Measurements from ENCODE around the gene RFX8. TPM values are rescaled to one million over a fixed set of nuclear protein-coding genes. Genes with fewer than 3 reads are reported as not detected.
"Not testable (repeated sequence)": the region's sequence is repeated elsewhere in the genome, so short reads cannot be mapped to it uniquely, and the experiment has no call there.

The RFX8 gene
- total RNA-seq, 1 experiment from 2014 or later: 0.69 TPM

DNA sequence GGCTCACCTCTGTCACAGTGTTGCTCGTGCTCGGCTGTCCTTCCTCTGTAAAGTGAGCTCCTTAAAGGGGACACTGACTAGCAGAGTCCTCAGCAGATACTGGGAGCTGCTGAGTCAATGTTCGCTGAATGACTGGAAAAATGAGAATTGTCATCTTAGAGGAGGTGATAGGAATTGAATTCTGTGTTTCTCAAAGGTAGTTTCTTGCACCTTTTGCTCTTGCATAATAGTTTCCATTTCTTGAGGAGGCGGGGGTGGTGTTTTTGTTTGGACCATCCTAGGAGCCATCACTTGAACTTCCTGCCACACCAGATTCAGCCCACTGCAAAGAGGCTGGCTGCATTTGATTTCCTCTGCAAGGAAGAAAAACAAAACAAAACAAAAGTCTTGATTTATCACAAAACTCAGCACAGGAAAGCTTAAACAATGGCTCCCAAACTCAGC lies 11.4 kb upstream of the RFX8 start:
- no peak for DNase-seq (ENCODE audit: low read depth)

DNA sequence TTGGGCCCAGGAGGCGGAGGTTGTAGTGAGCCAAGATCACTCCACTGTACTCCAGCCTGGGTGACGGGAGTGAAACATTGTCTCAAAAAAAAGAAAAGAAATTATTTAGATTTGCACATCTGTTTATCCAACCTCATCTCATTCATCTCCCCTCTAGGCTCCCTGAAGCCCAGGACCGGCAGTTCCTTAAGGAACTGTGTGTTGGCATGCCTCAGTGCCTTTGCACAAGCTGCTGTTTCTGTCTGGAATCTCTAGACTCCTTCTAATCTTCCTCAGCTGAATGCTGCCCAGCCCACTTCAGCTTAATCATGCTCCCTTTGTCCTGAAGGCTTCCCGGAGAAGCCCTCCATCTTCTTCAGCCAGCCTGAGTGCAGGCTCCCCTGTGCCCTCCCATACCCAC lies 10.9 kb upstream of the RFX8 start:
- no peak for DNase-seq (ENCODE audit: low read depth)

DNA sequence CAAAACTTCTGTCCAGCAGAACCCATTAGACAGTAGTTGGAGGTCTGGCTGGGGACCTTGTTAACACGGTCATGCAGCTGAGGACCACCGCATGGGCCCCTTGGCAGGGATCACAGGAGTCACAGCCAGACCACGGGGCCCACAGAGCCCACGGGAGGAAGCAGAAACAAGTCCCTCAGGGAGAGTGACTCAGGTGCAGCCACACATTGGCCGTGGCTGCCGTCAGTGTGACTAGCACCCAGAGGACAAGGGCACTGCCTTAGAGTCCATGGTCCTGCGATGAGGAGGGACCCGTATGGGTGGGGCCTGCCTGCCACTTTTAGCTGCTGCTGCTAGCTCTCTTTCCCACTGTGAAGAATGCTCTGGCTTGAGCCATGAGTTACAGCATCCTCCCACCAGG lies 5.9 kb upstream of the RFX8 start:
- no peak for DNase-seq (ENCODE audit: low read depth)

DNA sequence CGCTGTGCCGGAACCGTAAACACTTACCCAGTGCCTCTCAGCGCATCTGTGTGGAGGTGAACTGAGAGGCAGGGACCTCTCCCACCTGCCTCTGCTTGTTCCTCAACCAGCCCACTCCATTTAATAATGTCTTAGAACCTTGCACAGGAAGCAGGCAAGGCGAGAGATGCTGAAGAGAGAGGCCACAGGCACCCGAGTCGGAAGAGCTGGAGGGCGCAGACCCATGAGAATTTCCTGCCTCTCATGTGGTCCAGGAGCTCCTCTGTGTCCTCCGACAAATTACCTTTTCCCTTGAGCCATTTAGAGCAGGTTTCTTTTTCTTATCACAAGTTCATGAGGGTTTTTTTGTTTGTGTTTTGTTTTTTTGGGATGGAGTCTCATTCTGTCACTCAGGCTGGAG lies 4.9 kb upstream of the RFX8 start:
- no peak for DNase-seq (ENCODE audit: low read depth)

DNA sequence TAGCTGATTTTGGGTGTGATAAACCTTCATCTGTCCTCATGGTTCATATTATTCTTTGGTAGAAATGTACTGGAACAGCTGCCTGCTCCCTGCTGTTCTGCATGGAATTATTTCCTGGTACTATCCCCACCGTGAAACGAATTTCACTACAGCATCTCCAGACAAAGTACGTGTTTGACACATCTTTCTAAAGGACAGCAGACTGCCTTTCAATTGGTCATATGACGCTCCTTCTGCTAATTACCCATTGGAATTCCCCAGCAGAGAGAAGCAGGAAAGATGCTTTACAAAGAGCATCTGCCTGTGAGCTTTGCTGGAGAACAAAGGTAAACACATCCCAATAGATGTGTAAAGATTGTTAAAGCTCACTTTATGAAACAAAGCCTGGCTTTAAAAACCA lies 4.4 kb upstream of the RFX8 start:
- no peak for DNase-seq (ENCODE audit: low read depth)

DNA sequence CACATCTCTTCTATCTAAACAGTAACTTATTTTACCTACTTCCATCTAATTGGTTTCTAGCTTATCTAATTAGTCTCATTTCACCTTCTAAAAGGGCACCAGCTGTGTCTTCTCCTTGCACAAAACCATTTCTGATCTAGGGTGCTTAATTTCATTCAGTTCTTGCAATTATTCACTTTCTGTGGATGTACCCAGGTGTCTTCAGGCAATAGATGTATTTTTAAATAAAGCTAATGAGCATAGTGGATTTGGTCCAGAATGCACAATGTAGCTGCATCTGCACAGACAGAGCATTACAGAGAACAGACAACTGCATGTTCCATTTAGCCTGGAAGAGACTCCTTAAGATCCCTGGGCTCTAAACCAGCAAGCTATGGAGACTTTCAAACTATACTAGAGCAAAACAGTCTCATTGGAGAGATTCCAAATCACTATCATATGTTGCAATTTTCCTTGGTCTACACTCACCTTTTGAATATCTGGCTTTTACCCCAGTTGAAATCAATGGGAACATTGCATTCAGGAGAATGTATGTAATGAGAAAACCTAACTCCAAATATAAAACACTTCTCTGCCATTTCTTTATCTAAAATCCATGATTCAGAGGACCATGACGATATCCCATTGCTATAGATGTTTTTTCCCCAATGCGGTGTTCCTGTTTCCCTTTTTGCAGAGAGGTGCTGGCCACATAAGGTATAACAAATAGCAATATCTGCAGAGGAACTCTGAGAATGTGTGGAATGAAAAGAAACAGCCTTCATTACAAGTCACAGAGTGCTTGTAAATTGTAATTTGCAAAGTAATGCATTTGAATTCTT lies 3.5 kb upstream of the RFX8 start:
- no peak for DNase-seq (ENCODE audit: low read depth)

DNA sequence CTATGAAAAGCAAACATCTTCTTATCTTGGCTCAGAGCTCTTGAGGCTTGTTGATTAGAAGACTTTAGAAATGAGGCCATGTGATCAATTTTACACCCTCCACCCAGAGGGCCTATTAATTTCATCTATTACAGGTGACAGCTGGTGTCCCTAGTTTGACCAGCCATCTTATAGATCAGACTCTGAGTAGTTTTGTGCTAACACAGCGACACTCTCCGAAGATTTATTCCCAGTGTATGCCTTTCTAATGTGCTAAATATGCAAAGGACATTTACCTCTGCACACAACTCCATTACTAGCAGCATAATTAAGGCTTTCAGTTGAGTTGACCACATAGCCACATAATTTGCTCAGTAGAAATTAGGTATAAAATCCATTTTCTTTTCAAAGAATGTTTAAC lies 2.6 kb upstream of the RFX8 start:
- DNase-seq (ENCODE audit: low read depth): no peak

DNA sequence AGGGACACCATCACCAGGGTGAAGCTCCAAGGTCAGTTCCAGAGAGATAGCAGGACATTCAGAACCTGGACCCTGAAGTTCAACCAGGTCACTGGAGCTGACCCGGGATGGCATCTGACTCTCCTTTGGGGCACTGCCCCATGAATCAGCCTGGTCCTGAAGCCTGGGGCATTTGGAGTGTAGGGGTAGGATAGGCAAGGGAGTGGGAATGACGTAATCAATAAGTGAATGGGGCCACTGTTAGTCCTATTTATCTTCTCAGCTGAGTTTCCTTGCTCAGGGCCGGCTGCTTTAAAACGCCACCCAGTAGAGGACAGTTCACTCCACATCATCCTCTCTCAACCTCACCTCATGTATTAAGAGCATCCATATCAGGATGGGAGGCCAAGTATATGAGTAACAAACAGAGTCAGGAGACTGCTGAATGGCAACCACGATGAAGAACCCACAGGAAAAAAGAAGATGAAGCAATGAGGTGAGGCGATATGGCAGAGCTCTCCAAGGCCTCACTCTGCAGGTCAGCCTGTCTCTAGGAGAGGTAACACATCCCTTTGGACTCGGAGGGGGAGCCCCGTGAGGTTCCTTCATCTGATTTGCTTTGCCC lies 1.8 kb upstream of the RFX8 start:
- no peak for DNase-seq (ENCODE audit: low read depth)

DNA sequence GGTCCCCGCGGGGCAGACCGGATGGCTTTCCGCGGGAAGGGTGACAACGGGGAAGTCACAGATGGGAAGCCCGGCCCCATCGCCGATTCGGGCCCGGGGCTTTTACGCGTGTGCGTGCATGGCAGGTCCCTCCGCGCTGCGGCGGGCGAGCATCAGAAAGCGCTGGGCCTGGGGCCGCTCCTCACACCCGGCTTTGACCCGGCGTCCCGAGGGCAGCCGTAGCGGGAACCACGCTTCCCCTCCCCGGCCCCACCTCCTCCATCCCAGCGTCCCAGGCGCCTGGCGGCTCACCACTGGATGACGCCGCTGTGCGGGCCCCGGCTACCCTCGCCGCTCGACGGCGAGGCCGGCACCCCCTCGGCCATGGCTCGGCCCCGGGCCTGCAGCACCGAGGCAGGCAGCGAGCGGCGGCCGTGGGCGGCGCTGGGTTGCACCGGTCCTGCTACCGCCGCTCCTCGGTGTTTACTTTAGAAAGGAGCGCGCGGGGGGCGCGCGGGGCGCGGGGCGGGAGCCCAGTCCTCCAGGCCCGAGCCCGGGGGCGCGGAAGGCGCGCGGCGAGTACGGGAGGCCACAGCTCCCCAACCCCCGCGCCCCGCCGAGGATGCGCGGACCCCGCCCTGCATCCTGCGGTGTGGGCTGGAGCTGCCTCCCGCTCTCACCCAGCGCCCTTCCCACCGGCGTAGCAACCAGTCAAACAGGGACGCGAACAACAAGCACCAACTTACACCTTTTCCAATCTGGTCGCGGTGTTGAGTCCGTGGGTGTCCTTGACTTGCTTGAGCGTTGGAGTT lies 806 bp downstream of the RFX8 start:
- DNase-seq (ENCODE audit: low read depth): peak; percentile 79

DNA sequence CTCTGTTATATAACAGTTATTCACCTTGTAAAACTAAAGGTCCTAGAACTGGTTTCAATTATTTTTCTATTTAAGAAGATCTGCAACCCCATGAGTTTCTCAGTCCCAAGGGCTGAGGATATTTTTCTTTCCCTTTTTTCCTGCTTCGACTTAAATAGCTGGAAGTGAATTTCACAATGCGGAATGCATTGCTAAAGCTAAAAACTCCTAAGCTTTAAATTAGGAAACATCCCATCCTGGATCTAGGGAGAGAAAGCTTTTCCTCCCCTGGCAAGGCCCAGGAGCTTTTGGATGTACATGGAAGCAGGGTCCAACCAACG lies 1.4 kb downstream of the RFX8 start:
- no peak for DNase-seq (ENCODE audit: low read depth)

DNA sequence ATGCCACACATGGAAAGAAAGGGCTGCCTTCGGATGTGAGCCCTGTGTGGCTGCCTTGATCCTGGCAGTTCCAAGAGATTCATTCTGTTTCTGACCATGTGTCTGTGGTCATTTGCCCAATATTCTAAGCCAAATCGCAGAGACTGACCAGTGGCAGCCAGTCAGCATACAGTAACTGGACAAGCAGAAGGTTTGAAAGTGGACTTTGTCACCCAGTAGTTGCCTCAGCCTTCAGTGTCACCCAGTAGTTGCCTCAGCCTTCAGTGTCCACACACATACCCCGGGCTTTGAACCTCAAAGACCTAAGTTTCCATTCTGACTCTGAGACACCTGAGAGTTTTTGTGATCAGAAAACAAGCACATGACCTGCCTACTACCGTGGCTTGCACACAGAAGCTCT lies 5.0 kb downstream of the RFX8 start:
- no peak for DNase-seq (ENCODE audit: low read depth)

DNA sequence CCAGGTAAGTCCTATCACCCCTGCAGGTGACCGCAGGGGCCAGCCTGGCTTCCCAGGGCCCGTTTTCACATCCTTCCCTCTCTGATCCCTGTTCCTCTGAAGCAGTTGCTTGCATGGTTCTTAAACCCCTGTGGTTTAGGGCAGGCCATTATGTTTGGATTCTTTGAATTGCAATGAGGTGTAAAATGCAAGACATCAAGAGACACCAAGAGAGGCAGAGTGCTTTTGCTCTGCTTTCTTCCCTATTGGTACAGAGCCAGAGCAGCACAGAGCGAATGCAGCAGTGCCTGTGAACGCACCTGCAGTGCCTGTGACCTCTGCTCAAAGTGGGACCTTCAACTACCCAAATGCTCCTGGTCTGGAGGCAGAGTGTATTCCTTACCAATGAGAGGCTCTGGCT lies 7.6 kb downstream of the RFX8 start:
- DNase-seq (ENCODE audit: low read depth): no peak

DNA sequence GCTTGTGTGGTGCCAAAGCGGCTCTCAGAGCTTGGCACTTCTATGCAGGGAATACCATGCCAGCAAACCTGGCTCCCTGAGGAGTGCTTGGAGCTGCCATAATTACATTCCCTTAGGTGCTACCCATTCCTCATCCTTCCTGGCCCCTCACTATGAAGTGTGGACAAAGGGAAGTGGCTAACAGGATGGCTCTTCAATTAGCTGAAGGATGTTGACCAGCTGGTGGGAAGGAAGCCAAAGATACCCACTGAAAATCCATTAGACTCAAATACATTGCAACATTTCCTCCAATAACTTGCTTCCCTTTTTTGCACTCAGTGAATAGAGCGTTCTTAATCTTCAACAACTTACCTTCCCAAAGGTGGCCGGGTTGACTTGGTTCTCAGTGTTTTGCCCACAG lies 8.5 kb downstream of the RFX8 start:
- no peak for DNase-seq (ENCODE audit: low read depth)

DNA sequence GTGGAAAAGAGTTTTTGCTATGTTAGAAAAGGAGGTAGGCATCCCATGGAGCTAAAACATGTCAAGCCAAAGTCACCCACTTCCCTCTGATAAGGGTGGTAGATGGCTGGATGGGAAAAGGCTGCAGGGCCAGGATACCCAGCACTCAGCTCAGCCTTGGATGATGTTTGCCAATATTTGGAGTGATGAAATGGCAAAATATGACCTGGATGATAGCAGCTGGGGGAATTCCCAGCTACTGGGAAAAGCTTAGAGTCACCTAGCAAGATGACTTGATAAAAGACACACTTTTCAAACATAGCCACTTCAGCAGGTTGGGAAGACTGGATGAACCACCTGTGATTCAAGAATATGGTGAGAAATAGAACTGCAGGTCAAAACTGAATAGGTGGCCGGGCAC lies 10.1 kb downstream of the RFX8 start:
- DNase-seq (ENCODE audit: low read depth): peak; percentile 27

DNA sequence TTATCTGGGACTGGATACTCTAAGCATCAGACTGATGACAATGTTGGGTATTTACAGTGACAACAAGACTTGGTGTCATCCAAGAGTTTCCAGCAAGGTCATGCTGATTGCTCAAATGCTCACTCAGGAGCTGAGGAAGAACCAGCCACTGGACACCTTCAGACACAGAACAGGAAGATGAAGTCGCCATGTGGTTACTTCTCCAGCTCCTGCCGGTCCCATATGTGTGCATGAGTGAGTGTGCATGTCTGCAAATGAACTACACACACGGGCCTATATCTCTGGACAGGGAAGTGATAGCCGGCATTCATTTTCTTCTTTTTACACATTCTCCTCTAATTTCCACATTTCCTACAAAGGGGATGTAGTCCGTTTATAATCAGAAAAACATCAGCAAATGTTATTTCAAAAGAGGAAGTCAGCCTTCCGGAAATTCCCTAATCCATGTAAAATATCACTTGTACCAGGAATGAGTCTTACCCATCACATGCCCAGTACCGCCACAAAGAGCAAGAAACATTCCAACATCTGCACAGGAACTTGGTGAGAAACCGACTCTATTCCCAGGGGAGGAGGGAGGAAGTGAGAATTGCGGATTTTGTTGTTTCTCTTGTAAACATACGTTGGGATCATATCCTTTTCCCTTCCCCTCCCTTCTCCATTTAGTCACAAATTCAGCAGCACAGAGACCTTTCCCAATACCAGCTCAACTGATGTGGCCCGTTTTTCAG lies 10.8 kb downstream of the RFX8 start:
- DNase-seq (ENCODE audit: low read depth): peak; percentile 85

DNA sequence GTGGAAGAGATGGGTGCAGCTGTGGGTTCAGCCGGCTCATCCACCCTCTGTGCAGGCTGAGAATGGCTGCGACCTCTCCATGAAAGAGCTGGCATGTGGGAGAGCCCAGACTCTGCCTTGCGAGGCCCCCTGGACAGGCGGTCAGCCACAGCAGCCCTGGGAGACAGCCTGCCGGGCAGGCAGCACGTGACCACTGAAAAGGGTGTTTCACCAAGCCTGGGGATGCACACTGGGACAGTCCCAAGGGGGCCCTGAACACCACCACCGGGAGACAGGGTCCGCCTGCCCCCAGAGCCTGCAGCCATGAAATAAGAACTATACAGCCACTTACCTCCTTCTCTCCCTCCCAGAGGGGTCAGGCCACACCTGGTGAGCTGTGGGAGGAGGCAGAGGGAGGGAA lies 11.5 kb downstream of the RFX8 start:
- DNase-seq (ENCODE audit: low read depth): no peak

DNA sequence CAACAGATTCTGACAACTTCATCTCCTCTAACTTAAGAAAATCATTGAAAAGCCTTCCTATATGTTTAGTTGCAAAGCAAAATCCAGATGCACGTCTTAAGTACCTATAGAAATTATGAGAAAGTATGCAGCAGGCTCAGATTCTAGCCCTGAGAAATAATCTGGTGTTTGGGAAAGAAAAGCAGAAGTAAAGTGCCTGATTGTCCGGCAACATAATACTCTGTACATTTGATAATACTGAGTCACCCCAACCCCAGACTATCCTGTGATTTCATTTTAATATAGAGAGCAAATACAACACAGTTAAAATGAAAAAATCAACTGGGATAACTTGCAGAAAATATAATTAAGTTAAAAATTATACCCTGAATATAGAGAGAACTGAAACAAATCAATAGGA lies 13.5 kb downstream of the RFX8 start:
- DNase-seq (ENCODE audit: low read depth): no peak

DNA sequence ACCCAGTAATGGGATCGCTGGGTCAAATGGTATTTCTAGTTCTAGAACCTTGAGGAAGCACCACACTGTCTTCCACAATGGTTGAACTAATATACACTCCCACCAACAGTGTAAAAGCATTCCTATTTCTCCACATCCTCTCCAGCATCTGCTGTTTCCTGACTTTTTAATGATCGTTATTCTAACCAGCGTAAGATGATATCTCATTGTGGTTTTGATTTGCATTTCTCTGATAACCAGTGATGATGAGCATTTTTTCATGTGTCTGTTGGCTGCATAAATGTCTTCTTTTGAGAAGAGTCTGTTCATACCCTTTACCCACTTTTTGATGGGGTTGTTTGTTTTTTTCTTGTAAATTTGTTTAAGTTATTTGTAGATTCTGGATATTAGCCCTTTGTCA lies 20.5 kb downstream of the RFX8 start:
- DNase-seq (ENCODE audit: low read depth): not testable (repeated sequence)

DNA sequence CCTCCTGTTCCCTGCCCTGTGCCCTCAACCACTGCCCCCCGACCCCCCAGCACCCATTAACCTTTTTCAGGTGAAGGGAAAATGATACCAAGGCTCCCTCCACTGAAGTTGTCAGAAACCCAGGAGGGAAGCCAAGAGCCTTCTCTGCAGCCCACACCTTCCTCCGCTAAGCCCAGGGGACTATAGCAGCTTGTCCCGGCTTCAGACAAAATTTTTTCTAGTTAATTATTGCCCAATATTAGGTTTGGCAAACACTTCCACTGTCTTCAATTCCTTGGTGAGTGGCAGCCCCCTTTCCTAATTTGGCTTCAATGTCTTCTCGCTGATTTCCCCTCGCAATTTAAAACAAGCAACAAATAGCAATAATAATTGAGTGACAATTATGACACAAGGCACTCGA lies 23.9 kb downstream of the RFX8 start:
- DNase-seq (ENCODE audit: low read depth): no peak

DNA sequence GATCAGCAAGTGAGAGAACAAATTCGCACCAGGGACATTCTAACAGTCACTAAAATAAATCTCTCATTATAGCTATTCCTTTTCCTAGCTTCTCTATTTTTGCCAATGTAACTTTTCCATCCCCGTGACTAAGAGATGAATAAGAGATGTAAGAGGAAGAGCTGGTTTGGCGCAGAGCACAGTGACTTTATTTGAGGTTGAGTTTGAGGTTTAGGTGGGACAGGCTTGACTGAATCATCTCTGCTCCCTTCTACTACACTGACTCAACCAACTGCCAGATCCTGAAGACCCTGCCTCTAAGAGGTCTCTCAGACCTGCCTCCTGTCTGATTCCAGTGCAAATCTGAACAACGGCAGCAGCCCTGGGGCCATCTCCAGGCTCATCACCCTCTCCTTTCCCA lies 28.0 kb downstream of the RFX8 start:
- DNase-seq (ENCODE audit: low read depth): peak; percentile 90

DNA sequence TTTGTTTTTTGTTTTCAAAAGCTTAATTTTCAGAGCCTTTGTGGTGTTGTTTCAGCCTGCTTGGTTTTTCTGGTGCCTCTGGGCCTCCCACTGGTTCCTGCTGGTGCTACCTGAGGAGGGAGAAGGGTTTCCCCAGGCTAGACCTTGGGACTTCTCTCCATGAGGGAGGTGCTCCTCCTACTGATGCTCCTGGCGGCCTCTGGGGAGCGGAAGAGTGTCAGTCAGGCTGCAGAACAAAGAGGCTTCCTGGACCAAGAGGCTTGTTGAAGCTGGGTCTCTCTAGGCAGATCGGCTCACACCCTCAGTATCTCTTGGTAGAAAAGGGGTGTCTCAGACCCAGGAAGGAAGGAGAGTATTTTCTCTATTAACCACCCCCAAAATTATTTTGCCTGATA lies 32.2 kb downstream of the RFX8 start:
- peak; percentile 71 for DNase-seq (ENCODE audit: low read depth)

DNA sequence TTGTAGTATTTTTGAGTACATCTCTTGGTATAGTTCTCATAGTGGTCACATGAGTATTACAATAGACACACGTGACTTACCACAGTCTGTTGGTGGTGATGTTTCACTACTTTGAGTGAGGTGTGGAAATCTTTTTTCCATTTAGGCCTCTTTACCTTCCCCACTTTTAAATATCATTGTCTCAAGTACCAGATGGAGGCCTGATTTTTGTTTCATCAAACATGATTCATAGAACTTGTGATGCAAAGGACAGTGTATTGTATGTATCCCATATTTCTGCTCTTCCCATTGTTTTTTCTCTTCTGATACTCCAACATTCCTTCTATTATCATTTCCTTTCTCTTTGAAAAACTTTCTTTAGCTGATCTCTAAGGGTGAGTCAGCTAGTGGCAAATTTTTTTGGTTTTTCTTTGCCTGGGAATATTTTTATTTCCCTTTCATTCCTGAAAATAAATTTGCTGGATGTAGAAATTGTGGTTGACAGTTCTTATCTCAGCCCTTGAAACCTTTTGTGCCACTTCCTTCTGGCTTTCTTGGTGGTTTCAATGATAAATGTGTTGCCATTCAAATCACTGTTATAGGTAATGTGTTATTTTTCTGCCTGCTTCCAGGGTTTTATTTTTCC lies 32.8 kb downstream of the RFX8 start:
- DNase-seq (ENCODE audit: low read depth): peak; percentile 64

All from Daoy (cell line).